K562 (cell line): ENCODE measurements around the gene MMRN2. TPM values are rescaled to one million over a fixed set of nuclear protein-coding genes. Genes with fewer than 3 reads are reported as not detected.

Source experiments
- ATAC-seq: fragments of 200-7000 bp; cut with Tn5 transposase; 3 replicates; pipeline ENCODE4 v1.9.1; 2020; ENCODE audit warnings: moderate library complexity
- BruUV-seq: library from RNA; stranded (reverse); fragments of 400-500 nt; replicated peaks from 2 replicates; lab custom pipeline; 2021; lab: Mats Ljungman, UMichigan
- CTCF ChIA-PET: fragments of 300-600 bp; formaldehyde crosslinking; extraction: SDS; loops from one replicate; lab custom pipeline; 2021; ENCODE audit warnings: low intra/inter-chr PET ratio; lab: Yijun Ruan, JAX
- POLR2A ChIA-PET: fragments of 300-600, 350-650 bp; sonication (Branson Sonifier 250); formaldehyde crosslinking; extraction: SDS; loops from one replicate; lab custom pipeline; 2021; ENCODE audit warnings: antibody characterized with exemption, inconsistent platforms; lab: Yijun Ruan, JAX
- DNase-seq, 4 experiments: peaks; one replicate each; pipeline versions ENCODE4 v3.0.0 to v3.0.0-alpha.2; 2011 to 2018; ENCODE audit warnings: low spot score in 3 of 4, mixed read lengths in 3 of 4; ENCODE audit errors: extremely low read depth in 1 of 4
- FAIRE-seq: peaks from 2 replicates; lab custom pipeline; 2011; peaks lifted over from hg19 to GRCh38; lab: Jason Lieb, UNC
- H2AFZ ChIP-seq: 2 replicates; pipeline ENCODE4 v1.6.0; 2011; ENCODE audit warnings: low read depth, low read length, control low read depth, inconsistent platforms
- H3K27ac ChIP-seq: fragments of 200-600 bp; 3 replicates; pipeline ENCODE4 v1.8.0; 2011; ENCODE audit warnings: low read depth, mild to moderate bottlenecking, control low read depth, inconsistent platforms, low read length, moderate library complexity, mixed read lengths; ENCODE audit errors: extremely low read depth
- H3K27me3 ChIP-seq, 2 experiments: fragments of 300-600 bp in 1 of 2; 2 replicates in 1 of 2; 3 replicates in 1 of 2; pipeline versions ENCODE4 v1.6.0 to v1.8.0; 2011; ENCODE audit warnings: inconsistent platforms in 2 of 2, low read length in 2 of 2, mild to moderate bottlenecking in 1 of 2, mixed read lengths in 1 of 2, moderate library complexity in 1 of 2; ENCODE audit not compliant: control insufficient read depth in 2 of 2, insufficient read depth in 2 of 2
- H3K36me3 ChIP-seq: fragments of 300-600 bp; 3 replicates; pipeline ENCODE4 v1.8.0; 2011; ENCODE audit warnings: mild to moderate bottlenecking, low read length, inconsistent platforms; ENCODE audit not compliant: control insufficient read depth, insufficient read depth
- H3K4me1 ChIP-seq, 2 experiments: fragments of 200-600 bp in 1 of 2; replicated peaks in 1 of 2; 2 replicates in 1 of 2; 3 replicates in 1 of 2; pipeline versions ENCODE4 v1.5.1 to v1.8.0; 2011; ENCODE audit warnings: inconsistent platforms in 2 of 2, low read length in 2 of 2, mild to moderate bottlenecking in 1 of 2, mixed read lengths in 1 of 2, moderate library complexity in 1 of 2; ENCODE audit not compliant: control insufficient read depth in 2 of 2, insufficient read depth in 2 of 2
- H3K4me2 ChIP-seq: 2 replicates; pipeline ENCODE4 v1.6.1; 2011; ENCODE audit warnings: low read length, control low read depth, inconsistent platforms, mixed read lengths; ENCODE audit not compliant: insufficient read depth
- H3K4me3 ChIP-seq: fragments of 200-600 bp; sonication (generic), shearing (Covaris generic); 2 replicates; pipeline ENCODE4 v1.5.1; 2016; ENCODE audit warnings: control low read depth, inconsistent platforms
- H3K79me2 ChIP-seq: fragments of 200-600 bp; 3 replicates; pipeline ENCODE4 v1.8.0; 2011; ENCODE audit warnings: low read length, inconsistent platforms; ENCODE audit not compliant: control insufficient read depth, insufficient read depth
- H3K9ac ChIP-seq, 2 experiments: 2 replicates each; pipeline versions ENCODE4 v1.6.0 to v1.6.1; 2011; ENCODE audit warnings: low read depth in 2 of 2, low read length in 2 of 2, control low read depth in 1 of 2, inconsistent platforms in 1 of 2, mild to moderate bottlenecking in 1 of 2, mixed read lengths in 1 of 2; ENCODE audit not compliant: insufficient read depth in 1 of 2
- H3K9me1 ChIP-seq: one replicate; pipeline ENCODE4 v1.6.0; 2011; ENCODE audit warnings: inconsistent platforms, mild to moderate bottlenecking, low read length, moderate library complexity; ENCODE audit not compliant: control insufficient read depth, insufficient read depth
- H3K9me3 ChIP-seq: replicated peaks from 2 replicates; pipeline ENCODE4 v1.5.1; 2011; ENCODE audit warnings: low read depth, low read length, inconsistent platforms; ENCODE audit not compliant: control insufficient read depth, insufficient read depth
- H4K20me1 ChIP-seq: replicated peaks from 2 replicates; pipeline ENCODE4 v1.6.1; 2011; ENCODE audit warnings: low read length, inconsistent platforms, mixed read lengths; ENCODE audit not compliant: control insufficient read depth, insufficient read depth
- KLF10 ChIP-seq: fragments of 250-450 bp; sonication (Bioruptor Pico); IDR thresholded peaks from 2 replicates; pipeline ENCODE4 v1.6.1; 2021; ENCODE audit warnings: matching md5 sums
- RBM39 ChIP-seq: fragments of 200-400 bp; formaldehyde crosslinking; optimal IDR thresholded peaks from 2 replicates; pipeline ENCODE3; 2018; ENCODE audit warnings: low read depth, low read length
- STAT5B ChIP-seq: fragments of 250-450 bp; sonication (Bioruptor Pico); IDR thresholded peaks from 2 replicates; pipeline ENCODE4 v1.8.0; 2021; ENCODE audit warnings: mild to moderate bottlenecking, inconsistent platforms
- ZNF184 ChIP-seq: sonication (generic); formaldehyde crosslinking; IDR thresholded peaks from 2 replicates; pipeline ENCODE4 v1.5.0; 2020; ENCODE audit warnings: missing genetic modification reagents
- ZNF717 ChIP-seq: fragments of 250-450 bp; sonication (Bioruptor Pico); IDR thresholded peaks from 2 replicates; pipeline ENCODE4 v1.5.0; 2021
- WGBS: fragments of 100-300 bp; shearing (Covaris generic); methylation state at CpG from one replicate; pipeline ENCODE4 v1.1.6; 2016; ENCODE audit warnings: low coverage, mixed read lengths; ENCODE audit not compliant: insufficient coverage; ENCODE audit errors: missing lambda C conversion rate; 5-methylcytosine and 5-hydroxymethylcytosine counted together
- in situ Hi-C: fragments of 300-500 bp; cut with MboI; formaldehyde crosslinking; loops from 4 replicates; pipeline ENCODE4 v1.15.0; 2018; ENCODE audit warnings: inconsistent platforms, mixed read lengths
- intact Hi-C: fragments of 100-400 bp; cut with micrococcal nuclease; formaldehyde crosslinking; loops from 2 replicates; pipeline ENCODE4 v1.14.2; 2022
- polyA plus RNA-seq, 8 experiments: library from polyadenylated mRNA; depleted of rRNA in 4 of 8; stranded (reverse) in 5 of 8; unstranded in 3 of 8; fragments of >200 nt; fragmentation: Nextera tagmentation in 2 of 8; fragmentation: Illumina TruSeq in 1 of 8; extraction: Ambion mirVana in 2 of 8; extraction: Trizol in 1 of 8; gene quantifications; 2 replicates each; pipeline versions ENCODE4 v1.2.1 to v1.2.3, GENCODE V29; 2011 to 2014; ENCODE audit warnings: inconsistent platforms in 1 of 8, missing spikeins in 1 of 8
- total RNA-seq, 7 experiments: library from RNA; depleted of rRNA in 6 of 7; stranded (reverse); fragments of >200 nt in 6 of 7; fragmentation: Illumina TruSeq in 2 of 7; extraction: Trizol in 2 of 7; gene quantifications; 2 replicates each; pipeline versions ENCODE4 v1.2.1 to v1.2.3, GENCODE V29; 2011 to 2021; ENCODE audit warnings: low replicate concordance in 1 of 7

Gene MMRN2
- total and polyA plus RNA-seq, 9 of the 15 experiments (the other 6 are each of a cell fraction or from before 2014, with no cell fraction given) = 0.07 to 2.0 (median 1.2) TPM

- H3K4me3 ChIP-seq = no peak overlapping the region
- ChIA-PET POLR2A (no interaction called here), CTCF (no interaction called here)
- H3K9me3 ChIP-seq = no peaks in the 10 kb centered on the region
- in situ Hi-C loops = no loop called here
- DNase-seq (no peak), FAIRE-seq (no peak), ATAC-seq (no peak)
- H3K27ac ChIP-seq = no peak overlapping the region
- no peaks in the 10 kb centered on the region for H3K36me3 ChIP-seq
- intact Hi-C loops = no loop called here
- H4K20me1 ChIP-seq = no peaks in the 10 kb centered on the region
- H3K9me1 ChIP-seq = no peaks in the 10 kb centered on the region
- H3K9ac ChIP-seq = 0 out of 4 replicates have a peak overlapping the region, but pooled peaks of 1 of the 2 experiments have one; percentile 22
- H3K27me3 ChIP-seq = no peaks in the 10 kb centered on the region
- TF ChIP-seq ZNF717 = no peak
- no peak for TF ChIP-seq RBM39
- no peak for TF ChIP-seq STAT5B
- TF ChIP-seq ZNF184 (CRISPR knock-in tag) = no peak
- TF ChIP-seq KLF10 = no peak
- H2AFZ ChIP-seq = no peak overlapping the region
- no TSS peak for BruUV-seq
- WGBS = 78% methylated on average over 13 of the region's 30 CpGs
- H3K4me2 ChIP-seq = no peak overlapping the region
- H3K4me1 ChIP-seq = peaks cover 0 to 20% of the 10 kb centered on the region in 2 experiments; a peak in 2 of 5 replicates
- H3K79me2 ChIP-seq = no peaks in the 10 kb centered on the region
These were observed 13.9 kb downstream of the MMRN2 start for GRCh38 chr10:86943316-86944030.
